Heart right ventricle (tissue), 16 donors: Measurements from ENCODE around the gene SERPINB4. TPM values are rescaled to one million over a fixed set of nuclear protein-coding genes. Genes with fewer than 3 reads are reported as not detected.
A peak's percentile ranks its signal among the peaks of the same experiment; 100 is the strongest.

Source experiments
- ATAC-seq, 8 donors: fragments of 200-7000 bp; cut with Tn5 transposase; one replicate each; pipeline ENCODE4 v1.9.1; 2020; ENCODE audit warnings: mild to moderate bottlenecking in 8 of 8, moderate library complexity in 8 of 8, moderate number of reproducible peaks in 1 of 8
- DNase-seq, 2 donors: peaks; one replicate each; pipeline ENCODE4 v3.0.0-alpha.2; 2020
- H3K27ac ChIP-seq, 10 donors: fragments of 200-600 bp; sonication (generic) in 2 of 10; one replicate each; pipeline versions ENCODE4 v1.5.0 to v1.8.0; 2020 to 2022; ENCODE audit warnings: mild to moderate bottlenecking in 3 of 10
- H3K27me3 ChIP-seq, 7 donors: fragments of 200-600 bp; one replicate each; pipeline ENCODE4 v1.8.0; 2021 to 2022; ENCODE audit warnings: mild to moderate bottlenecking in 2 of 7
- H3K36me3 ChIP-seq, 9 donors: fragments of 200-600 bp; sonication (generic) in 1 of 9; one replicate each; pipeline versions ENCODE4 v1.5.0 to v1.8.0; 2020 to 2022; ENCODE audit warnings: mild to moderate bottlenecking in 2 of 9
- H3K4me1 ChIP-seq, 9 donors: fragments of 200-600 bp; sonication (generic) in 1 of 9; one replicate each; pipeline versions ENCODE4 v1.5.0 to v1.8.0; 2020 to 2022; ENCODE audit warnings: mild to moderate bottlenecking in 4 of 9
- H3K4me3 ChIP-seq, 10 donors: fragments of 200-600 bp; sonication (generic) in 2 of 10; one replicate each; pipeline versions ENCODE4 v1.5.0 to v1.8.0; 2020 to 2022; ENCODE audit warnings: mild to moderate bottlenecking in 7 of 10, moderate library complexity in 2 of 10
- H3K9me3 ChIP-seq, 11 donors: fragments of 200-600 bp in 10 of 11; sonication (generic) in 2 of 11; one replicate each; pipeline versions ENCODE4 v1.5.0 to v1.8.0; 2013 to 2022; ENCODE audit warnings: mild to moderate bottlenecking in 2 of 11, control low read depth in 1 of 11, moderate library complexity in 1 of 11
- CTCF ChIP-seq, 9 donors: fragments of 200-600 bp; sonication (generic) in 2 of 9; IDR thresholded peaks; one replicate each; pipeline versions ENCODE4 v1.5.0 to v1.8.0; 2021 to 2022; ENCODE audit warnings: antibody characterized with exemption in 9 of 9, mild to moderate bottlenecking in 5 of 9, moderate library complexity in 1 of 9
- WGBS, 2 donors: extraction: QIAGEN DNeasy Blood & Tissue Kit; methylation state at CpG; one replicate each; pipeline ENCODE4 v1.1.7; 2013; ENCODE audit warnings: inconsistent platforms in 1 of 2; 5-methylcytosine and 5-hydroxymethylcytosine counted together
- intact Hi-C, 10 donors: fragments of 100-400 bp; cut with DNase I; formaldehyde crosslinking; loops; one replicate each; pipeline versions ENCODE4 v1.11.1 to v1.14.2; 2022
- polyA plus RNA-seq, 2 donors: library from polyadenylated mRNA; stranded (reverse); fragments of 200-250 nt; gene quantifications; one replicate each; pipeline ENCODE4 v1.2.3, GENCODE V29; 2013
- total RNA-seq, 10 donors: library from RNA; stranded (reverse); fragmentation: NEBNext Ultra II Directional in 3 of 10; extraction: Animal tissue kit (Norgen Biotek cat#: 25700) in 3 of 10; gene quantifications; one replicate each; pipeline versions ENCODE4 v1.2.1 to v1.2.4, GENCODE V29; 2021 to 2023
- donor health status: Arrhythmogenic right ventricular cardiomyopathy.
- donor health status: ischemic (EF 13 %, LVEDD 7.1; RV severe dilation, severe dysfunction).
- donor health status: healthy with polysubstance abuse.
- donor health status: DM: no; HTN: yes; CAD: no.
- donor health status: DM: no; HTN: no; CAD: no.
- donor health status: ischemic (EF 25% LVEDD 6.9; RV normal size, moderate dysfunction).
- donor health status: ischemic (EF 25% LVEDD 5.7; RV mildly dilated, moderate dysfunction).
- donor health status: healthy.
- donor health status: DM: yes; HTN: yes; CAD: no.
- donor health status: Ischemic cardiomyopathy.
- donor health status: ischemic (EF 35%, LVEDD 5.7; RV mildly dilated, moderate dysfunction).
- donor health status: nonischemic (EF 11% LVEDD 7.7; RV severe dilation, severe dysfunction).
- donor health status: DM: yes; HTN: yes; CAD: no.
- donor health status: PGD.
- donor health status: ischemic (EF 29% LVEDD 5.4; RV normal size, mild dysfunction).
- donor health status: nonischemic (EF 23%, LVEDD 6.1; RV moderate dilation, normal function).

The SERPINB4 gene
- total and polyA plus RNA-seq, 12 donors = 0.10 TPM; not detected in 11

- TF ChIP-seq CTCF (IDR thresholded peaks at IDR 0.05) = no peak
- Histone ChIP-seq H3K36me3 (no peaks in the 10 kb centered on the region), H3K4me1 (no peaks in the 10 kb centered on the region), H3K4me3 (no peak overlapping the region), H3K9me3 (no peaks in the 10 kb centered on the region), H3K27ac (no peak overlapping the region), H3K27me3 (no peaks in the 10 kb centered on the region)
- intact Hi-C loops = no loop called here
- DNase-seq = no peak
- 32 to 37% methylated on average over 2 of the region's 2 CpGs for WGBS, 2 donors
- ATAC-seq = peak in 3 of 8 donors; percentile 49 to 84 (median 69)
Measured at GRCh38 chr18:63683152-63683551, 39.1 kb upstream of the SERPINB4 start.

GRCh38 chr18:63681449-63682340 is 37.6 kb upstream of the SERPINB4 start:
- H3K27me3 ChIP-seq = no peaks in the 10 kb centered on the region
- DNase-seq (no peak), ATAC-seq (no peak)
- H3K36me3 ChIP-seq = no peaks in the 10 kb centered on the region
- peaks cover 0 to 5% (median 0%) of the 10 kb centered on the region in 9 donors for H3K4me1 ChIP-seq
- H3K9me3 ChIP-seq = no peaks in the 10 kb centered on the region
- no peak overlapping the region for H3K4me3 ChIP-seq
- no peak overlapping the region for H3K27ac ChIP-seq
- WGBS, 2 donors = 94 to 95% methylated on average over 2 of the region's 2 CpGs
- intact Hi-C loops = no loop called here
- no peak for TF ChIP-seq CTCF (IDR thresholded peaks at IDR 0.05)

GRCh38 chr18:63679820-63680606 is 36.0 kb upstream of the SERPINB4 start:
- H3K27me3 ChIP-seq = no peaks in the 10 kb centered on the region
- no peak overlapping the region for H3K4me3 ChIP-seq
- WGBS, 2 donors = 55 to 61% methylated on average over 5 of the region's 5 CpGs
- intact Hi-C loops = no loop called here
- no peak for ATAC-seq
- no peak overlapping the region for H3K27ac ChIP-seq
- H3K4me1 ChIP-seq = peaks cover 0 to 5% (median 0%) of the 10 kb centered on the region in 9 donors
- H3K36me3 ChIP-seq = no peaks in the 10 kb centered on the region
- no peak for TF ChIP-seq CTCF (IDR thresholded peaks at IDR 0.05)
- no peaks in the 10 kb centered on the region for H3K9me3 ChIP-seq
- no peak for DNase-seq

GRCh38 chr18:63677500-63678225 is 33.6 kb upstream of the SERPINB4 start:
- intact Hi-C loops = no loop called here
- ATAC-seq (no peak), DNase-seq (no peak)
- no peaks in the 10 kb centered on the region for H3K9me3 ChIP-seq
- H3K27ac ChIP-seq = no peak overlapping the region
- H3K4me1 ChIP-seq = peaks cover 0 to 5% (median 0%) of the 10 kb centered on the region in 9 donors
- no peak for TF ChIP-seq CTCF (IDR thresholded peaks at IDR 0.05)
- H3K27me3 ChIP-seq = no peaks in the 10 kb centered on the region
- H3K4me3 ChIP-seq = no peak overlapping the region
- no peaks in the 10 kb centered on the region for H3K36me3 ChIP-seq
- 63 to 67% methylated on average over 5 of the region's 5 CpGs for WGBS, 2 donors
